ENCODE results near the gene DAAM2.

The DAAM2 gene

DNA sequence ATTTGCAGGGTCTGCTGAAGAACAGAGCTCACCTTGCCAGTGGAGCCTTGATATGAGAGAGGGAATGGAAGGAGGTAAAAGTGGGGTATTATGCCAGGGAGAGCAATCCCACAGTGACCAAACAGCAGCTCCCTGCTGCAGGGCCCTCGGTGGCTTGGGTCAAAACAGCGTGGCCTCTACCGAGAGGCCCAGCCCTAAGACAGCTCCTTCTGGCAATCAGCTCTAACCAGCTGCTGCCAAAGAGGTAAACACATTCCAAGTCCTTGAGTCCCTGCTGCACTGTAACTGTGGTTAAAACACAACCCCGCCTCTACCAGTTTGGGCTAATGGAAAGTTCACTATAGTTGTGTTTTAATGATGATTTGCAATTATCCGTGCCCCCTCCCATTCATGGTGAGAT, 1.4 kb upstream of the DAAM2 start:
- DNase-seq: peak; percentile 43

DNA sequence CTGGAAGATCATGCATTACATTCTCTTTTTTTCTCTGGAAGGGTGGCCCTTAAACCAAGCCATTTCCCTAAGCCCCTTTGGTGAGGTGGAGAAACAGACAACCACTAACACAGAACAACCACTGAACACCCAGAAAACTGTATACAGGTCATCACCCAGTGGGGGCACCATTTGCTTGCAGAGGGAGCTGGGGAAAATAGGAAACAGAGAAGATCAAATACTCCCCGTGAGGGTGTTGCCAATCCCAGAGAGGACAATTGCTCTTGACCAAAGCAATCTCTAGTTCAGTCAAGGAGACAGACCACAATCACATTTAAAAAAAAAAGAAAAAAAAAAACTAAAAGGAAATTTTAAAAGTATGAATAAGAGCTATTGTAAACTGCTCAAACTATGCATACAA, 865 bp upstream of the DAAM2 start:
- DNase-seq: peak; percentile 59

DNA sequence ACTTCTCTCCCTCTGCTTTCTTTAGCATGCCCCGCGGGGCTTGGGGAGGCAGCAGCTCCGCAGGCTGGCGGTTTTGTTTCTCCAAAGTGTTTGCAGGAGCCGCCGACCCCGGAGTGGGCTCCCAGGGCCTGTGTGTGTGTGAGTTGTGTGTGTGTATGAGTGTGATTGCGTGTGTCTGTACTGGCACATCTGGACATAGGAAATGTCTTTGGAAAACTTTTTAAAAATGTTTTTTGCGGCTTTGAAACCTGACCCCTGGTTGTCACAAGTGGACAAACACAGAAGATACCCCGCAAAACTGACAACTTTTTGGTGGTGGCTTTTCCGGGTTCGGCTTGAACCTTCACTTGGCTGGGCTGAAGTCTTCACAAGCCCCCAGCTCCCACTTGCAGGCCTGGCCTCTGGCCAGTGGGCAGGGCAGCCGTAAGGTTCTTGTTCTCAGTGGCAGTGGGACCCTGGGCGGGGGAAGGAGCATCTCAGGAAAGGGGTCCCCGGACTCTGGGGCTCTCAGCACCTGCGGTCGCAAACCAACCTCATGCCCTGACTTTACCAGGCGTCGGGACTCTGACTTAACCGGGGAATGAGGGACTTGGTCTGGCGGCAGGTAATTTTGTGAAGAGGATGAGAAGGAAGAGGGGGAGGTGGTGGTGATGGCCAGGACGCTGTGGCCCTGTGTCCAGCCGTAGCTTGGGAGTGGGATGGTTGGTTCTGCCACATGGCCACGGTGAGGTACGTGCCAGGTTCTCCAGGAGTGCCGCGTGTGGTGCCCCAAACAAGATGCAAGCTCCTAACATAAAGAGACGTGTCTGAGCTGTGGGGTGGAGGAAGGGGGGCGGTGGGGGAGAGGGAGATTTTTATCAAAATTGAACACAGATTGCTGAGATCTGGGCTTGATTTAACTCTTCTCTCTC, 619 bp downstream of the DAAM2 start:
- DNase-seq: no peak

DNA sequence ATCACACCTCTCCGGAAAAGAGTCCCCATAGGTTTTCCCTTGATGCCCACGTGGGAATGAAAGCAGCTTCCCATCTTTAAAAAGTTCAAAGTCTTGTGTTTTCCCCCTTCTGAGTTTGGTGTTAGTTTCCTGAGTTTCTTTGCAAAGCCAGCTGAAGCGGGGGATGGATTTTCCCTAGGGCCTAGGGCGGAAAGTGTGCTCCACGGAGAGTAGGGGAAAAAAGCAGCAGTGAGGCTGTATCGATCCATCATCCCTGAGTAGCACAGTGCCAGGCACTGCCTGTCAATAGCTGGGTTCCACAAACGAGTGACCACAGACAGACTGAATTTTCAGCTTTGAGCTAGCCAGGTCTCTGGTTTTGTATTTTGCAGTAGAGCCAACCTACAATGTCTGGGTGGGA, 1.3 kb downstream of the DAAM2 start:
- no peak for DNase-seq

DNA sequence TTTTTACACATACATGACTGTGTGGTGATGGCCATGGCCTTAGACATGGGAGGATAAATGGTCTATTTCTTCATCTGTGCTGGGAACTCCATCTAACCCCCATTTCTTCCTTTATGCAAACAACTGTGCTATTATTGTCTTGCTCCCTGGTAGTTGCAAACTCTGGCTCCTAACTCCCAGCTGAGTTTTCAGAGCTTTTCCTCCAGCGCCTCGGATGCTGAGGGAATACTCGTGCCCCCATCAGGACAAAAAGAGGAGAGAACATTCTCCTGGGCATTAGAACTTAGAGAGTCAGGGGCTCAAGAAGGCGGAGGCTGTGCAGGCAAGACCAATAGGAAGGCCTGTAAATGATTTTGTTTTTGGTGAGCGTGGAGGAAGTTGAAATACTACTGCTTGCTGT, 2.1 kb downstream of the DAAM2 start:
- DNase-seq: no peak

DNA sequence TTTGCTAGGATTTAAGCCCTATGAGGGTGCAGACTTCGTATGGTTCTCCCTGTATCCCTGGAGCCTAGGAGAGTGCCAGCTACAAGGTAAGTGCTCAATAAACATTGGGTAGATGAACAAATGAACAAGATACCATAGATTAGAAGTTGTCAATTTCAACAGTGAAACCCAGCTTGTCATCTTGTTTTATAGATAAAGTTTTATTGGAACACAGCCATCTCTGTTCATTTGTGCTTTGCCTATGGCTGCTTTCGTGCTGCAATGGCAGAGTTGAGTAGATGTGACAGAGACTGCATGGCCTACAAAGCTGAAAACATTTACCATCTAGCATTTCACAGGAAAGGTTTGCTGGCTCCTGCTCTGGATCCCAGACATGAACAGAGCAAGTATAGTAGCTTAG, 5.6 kb downstream of the DAAM2 start:
- no peak for DNase-seq

DNA sequence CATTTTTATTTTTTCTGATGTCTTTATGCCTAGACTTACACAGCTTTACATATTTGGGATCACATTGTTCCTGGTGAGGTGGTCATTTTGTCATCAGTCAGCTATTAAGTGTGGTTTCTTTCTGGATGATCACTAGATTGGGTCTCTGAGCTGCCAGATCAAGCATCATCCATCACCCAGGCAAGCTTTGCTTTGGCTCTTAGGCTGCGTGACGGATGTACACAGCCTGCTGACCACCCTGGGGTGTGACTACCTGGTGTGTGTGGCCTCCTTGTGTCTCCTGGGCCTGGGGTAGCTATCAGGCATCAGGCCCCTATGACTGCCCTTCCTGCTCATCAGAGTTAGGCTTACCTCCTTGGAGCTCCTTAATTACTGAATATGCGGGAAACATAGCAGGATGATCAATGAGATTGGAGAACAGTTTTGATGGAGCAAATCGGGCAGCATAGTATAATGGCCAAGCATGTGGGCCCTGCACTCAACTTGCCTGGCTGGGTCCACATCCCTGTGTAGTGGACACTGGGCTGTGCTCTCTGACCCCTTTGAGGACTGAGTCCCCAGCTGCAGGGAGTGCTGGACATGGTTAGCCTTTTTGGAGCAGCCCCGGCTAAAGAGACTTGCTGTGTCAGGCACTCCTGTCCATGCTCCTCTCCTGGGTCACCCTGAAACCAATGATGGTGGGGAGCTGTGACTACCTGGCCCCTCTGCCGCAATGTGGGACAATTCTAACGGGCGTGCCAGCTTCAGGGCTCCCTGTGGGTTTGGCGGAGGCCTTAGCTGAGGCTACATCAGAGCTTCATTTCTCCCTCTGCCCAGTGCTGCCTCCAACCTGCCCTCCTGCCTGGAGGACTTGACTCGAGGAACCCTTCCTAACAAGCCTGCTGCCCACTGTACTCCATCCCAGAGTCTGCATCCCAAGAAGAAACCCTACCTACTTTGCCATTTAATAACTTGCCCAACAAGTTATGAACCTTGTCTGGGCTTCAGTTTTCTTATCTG, 8.2 kb downstream of the DAAM2 start:
- no peak for DNase-seq

DNA sequence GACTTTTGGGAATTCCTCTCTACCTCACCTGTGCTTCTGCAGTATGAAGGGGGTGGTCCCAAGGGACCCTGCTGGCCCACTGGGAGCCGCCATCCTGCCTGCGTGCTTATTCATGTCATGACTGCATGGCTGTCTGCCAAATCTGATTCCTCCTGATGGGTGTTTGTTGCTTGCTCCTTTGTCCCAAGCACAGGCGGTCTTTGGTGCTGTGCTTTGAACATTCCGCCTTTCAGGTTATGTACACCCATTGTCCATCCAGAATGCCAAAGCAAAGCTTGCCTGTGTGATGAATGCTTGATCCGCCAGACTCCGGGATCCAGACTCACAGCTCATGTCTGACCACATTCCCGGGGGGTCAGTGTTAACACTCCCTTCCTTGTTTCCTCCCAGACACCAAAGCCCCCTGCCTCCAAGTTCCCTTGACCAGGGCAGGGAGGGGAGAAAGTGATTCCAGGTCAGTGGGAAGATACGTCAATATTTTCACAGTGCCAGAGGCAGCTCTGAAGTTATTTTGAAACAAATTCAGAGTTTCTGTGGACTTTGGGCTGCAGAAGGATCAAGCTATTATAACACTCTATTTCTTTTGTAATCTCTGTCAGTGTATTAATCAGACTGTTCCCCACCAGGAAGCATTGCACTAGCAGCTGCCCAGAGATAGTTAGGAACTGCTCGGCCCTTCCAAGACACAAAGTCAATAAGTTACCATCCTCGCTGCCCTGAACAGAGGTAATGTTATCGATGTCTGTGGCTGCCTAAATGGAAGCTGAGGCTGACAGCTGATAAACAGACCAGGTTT, 9.5 kb downstream of the DAAM2 start:
- DNase-seq: no peak

DNA sequence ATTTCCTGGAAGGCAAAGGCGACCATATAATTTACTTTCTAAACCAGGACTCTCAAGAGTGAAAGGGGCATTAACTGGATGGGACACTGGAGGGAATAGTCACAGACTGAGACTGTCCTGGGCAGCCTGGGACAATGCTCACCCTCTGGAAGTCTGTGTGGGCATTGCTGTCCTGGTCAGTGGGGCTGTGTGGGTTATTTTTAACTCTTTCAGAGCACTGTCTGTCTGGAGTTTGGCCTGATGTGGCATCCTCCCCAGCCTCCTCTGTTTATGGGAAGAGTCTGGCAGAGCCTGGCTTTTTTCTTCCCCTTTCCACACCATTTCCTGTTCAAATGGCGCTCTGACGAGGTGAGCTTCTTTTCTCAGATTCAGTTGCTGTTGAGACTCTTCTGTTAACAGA, 11.7 kb downstream of the DAAM2 start:
- no peak for DNase-seq

DNA sequence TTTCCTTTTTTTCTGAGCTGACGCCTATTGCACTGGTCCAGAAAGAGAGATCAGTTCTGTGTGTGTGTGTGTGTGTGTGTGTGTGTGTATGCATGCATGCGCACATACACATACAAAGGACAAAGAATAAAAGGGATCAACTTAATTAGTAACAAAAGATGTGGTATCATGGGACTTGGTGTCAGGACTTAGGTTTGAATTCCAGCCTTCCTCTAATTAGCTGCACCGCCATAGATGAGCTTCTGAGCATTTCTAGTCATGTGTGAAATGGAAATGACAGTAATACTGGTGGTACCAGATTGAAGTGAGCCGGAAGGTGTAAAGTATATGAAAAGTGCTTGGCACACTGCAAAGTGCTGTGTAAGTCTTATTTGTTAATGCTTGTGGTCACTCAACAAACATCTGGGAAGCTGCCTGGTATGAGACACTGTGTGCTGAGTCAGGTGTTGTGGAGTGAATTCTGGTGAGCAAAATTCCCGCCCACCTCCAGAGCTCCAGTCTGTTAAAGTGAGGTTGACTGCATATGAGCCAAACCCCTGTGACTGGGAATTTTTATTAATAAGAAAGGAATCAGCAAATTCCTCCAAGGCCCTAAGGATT, 12.4 kb downstream of the DAAM2 start:
- peak; percentile 51 for DNase-seq

DNA sequence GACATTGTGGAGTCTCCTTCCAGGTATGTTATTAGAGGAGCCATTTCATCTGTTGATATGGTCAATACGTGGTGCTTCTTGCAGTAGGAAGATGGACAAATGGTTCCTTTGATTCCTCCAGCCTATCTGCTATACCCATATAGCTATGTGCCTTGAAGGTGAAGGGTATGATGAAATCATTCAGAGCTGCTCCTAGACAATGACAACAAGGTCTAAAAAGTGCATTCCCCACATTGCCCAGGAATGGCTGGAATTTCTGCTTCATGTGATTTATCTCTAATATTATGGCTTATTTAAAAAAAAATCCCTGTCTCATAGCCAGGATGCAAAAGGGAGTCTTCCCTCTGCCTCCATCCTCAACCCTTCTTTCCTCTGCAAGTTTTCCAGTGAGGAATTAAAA, 14.1 kb downstream of the DAAM2 start:
- no peak for DNase-seq

DNA sequence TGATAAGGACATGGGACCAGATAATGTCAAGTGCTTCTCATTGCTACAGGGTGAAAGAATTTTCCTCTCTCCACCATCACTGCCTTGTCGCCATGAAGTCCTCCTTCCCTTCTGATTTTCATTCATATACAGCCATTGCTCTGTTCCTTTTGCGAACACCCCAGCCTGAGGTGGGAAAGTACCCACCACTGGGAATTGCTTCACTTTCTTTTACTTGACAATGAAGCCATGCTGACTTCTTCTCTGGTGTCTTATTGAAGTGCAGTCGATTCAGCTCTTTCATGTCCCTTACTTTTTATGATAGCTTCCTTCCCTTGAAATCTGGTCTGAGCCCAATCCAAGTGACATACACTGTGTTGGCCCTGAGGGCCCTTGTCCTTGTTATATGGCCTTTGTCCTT, 16.2 kb downstream of the DAAM2 start:
- no peak for DNase-seq

DNA sequence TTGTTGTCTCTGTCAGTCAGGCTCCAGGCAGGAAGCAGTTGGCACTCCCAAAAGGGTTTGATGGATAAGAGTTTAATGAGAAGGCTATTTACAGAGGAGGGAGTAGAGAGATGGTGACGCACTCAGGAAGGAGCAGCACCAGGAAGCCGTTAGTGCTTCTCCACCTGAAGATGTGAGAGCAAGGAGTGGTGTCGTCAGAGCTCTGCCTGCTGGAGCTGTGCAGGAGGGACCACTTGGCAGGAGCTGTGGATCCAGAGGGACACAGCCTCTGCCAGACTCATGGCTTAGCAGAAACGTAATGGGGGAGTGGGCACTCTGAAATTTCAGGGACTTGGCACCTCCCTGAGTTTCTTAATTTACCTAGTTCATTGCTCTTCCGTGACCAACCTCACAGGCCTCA, 16.8 kb downstream of the DAAM2 start:
- peak; percentile 65 for DNase-seq

DNA sequence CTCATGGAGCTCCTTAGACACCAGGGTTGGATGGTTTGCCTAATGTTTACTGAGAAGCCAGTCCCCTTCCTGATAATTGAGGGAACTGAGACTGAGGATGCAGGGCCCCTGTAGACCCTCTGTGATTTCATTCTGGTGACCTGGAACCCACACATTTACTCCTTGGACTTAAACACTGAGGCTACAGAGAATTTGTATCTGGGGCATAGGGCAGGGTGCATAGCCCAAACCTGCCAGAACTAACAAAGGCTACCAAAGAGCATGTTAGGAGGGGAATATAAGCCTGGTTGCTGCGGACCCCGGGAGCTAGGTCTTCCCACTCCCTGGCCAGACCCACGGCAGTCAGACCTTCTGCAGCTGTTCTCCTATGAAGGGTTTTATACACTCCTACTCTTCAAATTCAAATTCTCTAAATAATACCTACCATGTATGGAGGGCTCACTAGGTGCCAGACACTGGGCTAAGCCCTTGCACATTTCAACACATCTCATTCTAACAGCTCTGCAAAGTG, 19.7 kb downstream of the DAAM2 start:
- DNase-seq: no peak

DNA sequence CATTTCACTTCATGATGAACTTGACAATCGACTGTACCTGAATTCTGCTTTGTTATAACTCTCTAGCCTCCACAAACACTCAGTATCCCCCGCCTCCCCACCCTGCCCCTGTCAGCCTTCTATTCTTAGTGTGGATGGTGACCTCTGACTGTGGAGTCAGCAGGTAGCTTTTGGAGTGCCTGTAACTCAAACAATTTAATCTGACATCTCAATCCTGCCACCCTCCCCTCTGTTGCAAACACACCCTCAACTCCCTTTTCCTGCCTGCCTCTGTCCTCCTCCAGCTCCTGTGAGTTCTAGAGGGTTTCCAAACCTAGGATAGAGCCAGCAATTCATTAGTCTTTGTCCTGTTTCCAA, 20.3 kb downstream of the DAAM2 start:
- DNase-seq: peak; percentile 89

DNA sequence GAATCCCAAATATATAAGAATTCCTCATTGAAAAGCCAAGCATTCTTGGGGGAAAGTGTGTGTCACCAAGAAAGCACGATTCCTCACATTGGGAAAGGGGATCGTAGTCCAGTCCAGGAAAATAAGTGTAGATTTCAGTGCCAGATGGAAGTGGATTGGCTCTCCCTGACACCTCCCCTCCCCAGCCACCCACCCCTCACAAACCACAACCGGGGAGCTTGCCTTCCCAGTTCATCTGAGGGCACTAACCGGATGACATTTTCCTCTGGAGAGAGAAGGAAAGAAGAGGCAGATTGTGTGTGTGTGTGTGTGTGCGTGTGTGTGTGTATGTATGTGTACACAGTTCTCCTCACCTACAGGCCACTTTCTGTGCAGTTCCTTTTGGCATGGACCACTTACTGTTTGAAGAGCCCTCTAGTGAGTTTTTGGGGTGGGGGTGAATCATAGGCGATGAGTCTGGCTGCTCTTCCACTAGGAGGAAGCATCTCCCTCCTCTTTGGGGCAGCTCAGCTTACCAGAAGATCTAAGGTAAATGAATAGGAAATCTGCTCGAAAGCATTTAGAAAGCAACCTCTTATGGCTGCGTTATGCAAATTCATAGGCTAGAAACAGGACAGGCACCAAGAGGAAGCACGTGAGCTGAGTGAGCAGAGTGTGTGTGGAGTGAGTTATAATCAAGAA, 20.8 kb downstream of the DAAM2 start:
- peak; percentile 93 for DNase-seq

DNA sequence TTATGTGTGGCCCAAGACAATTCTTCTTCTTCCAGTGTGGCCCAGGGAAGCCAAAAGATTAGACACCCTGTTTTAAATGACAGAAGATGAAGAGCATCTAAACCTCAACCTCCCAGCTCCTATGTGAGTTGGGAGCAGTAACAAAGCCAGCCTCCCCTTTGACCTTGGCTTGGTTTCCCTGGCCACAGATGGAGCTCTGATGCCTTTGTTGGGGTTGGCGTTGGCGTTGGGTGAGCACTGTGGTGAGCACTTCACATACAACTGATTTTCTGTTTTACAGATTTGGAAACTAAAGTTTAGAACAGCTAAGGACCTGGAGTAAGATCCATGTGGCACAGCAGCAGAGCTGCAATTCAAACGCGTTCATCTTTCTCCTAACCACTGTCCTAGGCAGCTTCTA, 22.1 kb downstream of the DAAM2 start:
- DNase-seq: no peak

DNA sequence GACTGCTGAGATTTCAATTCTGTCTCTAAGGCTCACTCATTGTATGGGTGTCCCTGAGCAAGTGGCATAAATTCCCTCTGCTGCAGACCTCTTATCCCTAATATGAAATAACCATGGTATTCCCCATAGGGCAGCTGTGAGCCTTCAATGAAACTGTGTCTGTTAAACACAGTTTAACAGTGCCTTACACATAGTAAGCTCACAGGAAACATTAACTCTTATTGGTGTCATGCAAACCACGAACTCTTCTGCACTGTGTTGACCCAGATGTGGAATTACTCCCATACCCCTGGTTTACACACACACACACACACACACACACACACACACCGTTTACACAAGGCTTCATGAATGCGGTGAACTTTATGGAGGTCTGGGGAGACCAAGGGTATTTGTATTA, 23.2 kb downstream of the DAAM2 start:
- DNase-seq: no peak

DNA sequence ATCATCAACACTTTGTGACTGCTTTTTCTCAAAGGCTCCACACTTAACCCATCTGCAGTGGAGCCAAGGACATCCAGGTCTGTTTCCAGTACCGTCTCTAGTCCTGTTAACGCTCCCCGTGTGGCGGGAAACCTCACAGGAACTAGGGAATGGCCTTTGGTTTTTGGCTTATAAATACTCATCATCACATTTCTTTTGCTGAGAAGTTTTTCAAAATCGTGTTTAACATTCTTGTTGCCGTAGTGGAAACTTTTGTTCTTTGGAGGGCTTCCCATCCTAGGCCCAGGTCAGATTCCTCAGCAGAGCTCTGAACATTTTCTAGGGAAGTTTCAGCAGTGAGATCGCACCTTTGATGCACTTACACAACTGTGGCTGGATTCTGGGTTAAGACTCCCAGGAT, 24.6 kb downstream of the DAAM2 start:
- DNase-seq: no peak

DNA sequence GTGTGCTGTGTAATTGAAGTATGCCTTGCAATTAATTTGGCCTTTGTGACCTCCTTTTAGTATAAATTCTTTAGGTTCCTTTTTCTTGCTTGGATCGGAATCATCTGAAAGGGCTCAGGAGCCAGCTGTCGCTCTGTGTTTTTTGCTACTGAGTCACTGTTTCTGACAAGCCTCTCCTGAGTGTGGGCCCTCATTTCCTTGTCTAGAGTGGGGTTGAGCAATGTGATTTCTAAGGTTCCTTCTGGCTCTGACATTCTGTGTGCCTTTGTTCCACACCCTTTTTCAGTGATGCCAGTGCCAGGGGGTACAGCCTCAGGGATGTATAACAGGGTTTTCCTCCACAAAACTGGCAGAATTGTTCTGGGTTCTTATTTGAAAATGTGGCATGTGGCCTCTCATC, 26.5 kb downstream of the DAAM2 start:
- no peak for DNase-seq

DNA sequence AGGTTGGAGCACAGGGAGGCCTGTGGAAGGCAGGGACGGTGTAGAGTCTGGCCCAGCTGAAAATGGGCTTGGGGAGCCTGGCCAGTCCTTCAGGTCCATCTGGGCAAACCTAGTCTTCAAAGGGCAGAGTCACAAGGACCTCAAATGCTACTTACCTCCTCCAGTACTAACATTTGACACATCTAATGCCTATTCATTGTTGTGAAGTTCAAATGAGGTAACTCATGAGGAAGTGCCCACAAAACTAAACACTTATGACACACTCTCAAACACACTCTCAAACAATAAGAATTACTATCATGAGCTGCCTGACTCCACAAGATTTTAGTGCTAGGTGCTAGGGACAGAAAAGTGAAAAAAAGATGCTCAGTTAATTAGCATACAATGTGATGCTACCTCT, 27.1 kb downstream of the DAAM2 start:
- no peak for DNase-seq

DNA sequence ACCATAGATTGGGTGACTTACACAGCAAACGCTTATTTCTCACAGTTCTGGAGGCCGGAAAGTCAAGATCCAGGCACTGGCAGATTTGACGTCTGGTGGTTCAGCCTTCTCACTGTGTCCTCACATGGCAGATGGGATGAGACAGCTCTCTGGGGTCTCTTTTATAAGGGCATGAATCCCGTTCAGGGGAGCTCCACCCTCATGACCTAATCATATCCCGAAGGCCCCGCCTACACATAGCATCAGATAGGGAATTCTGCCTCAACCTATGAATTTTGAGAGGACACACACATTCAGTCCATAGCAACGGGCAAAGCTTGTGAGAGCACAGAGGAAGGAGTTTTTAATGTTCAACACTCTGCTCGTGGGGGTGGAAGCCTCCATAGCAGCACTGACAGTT, 27.5 kb downstream of the DAAM2 start:
- DNase-seq: no peak
